Fibroblast of upper back skin (primary cell): ENCODE results near the gene IRAK2.
A peak's percentile ranks its signal among the peaks of the same experiment; 100 is the strongest.
"Not testable (repeated sequence)": the region's sequence is repeated elsewhere in the genome, so short reads cannot be mapped to it uniquely, and the experiment has no call there.

Experiments used
- DNase-seq: peaks from one replicate; pipeline ENCODE4 v3.0.0-alpha.2; 2013

Gene IRAK2, protein sequence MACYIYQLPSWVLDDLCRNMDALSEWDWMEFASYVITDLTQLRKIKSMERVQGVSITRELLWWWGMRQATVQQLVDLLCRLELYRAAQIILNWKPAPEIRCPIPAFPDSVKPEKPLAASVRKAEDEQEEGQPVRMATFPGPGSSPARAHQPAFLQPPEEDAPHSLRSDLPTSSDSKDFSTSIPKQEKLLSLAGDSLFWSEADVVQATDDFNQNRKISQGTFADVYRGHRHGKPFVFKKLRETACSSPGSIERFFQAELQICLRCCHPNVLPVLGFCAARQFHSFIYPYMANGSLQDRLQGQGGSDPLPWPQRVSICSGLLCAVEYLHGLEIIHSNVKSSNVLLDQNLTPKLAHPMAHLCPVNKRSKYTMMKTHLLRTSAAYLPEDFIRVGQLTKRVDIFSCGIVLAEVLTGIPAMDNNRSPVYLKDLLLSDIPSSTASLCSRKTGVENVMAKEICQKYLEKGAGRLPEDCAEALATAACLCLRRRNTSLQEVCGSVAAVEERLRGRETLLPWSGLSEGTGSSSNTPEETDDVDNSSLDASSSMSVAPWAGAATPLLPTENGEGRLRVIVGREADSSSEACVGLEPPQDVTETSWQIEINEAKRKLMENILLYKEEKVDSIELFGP

DNA sequence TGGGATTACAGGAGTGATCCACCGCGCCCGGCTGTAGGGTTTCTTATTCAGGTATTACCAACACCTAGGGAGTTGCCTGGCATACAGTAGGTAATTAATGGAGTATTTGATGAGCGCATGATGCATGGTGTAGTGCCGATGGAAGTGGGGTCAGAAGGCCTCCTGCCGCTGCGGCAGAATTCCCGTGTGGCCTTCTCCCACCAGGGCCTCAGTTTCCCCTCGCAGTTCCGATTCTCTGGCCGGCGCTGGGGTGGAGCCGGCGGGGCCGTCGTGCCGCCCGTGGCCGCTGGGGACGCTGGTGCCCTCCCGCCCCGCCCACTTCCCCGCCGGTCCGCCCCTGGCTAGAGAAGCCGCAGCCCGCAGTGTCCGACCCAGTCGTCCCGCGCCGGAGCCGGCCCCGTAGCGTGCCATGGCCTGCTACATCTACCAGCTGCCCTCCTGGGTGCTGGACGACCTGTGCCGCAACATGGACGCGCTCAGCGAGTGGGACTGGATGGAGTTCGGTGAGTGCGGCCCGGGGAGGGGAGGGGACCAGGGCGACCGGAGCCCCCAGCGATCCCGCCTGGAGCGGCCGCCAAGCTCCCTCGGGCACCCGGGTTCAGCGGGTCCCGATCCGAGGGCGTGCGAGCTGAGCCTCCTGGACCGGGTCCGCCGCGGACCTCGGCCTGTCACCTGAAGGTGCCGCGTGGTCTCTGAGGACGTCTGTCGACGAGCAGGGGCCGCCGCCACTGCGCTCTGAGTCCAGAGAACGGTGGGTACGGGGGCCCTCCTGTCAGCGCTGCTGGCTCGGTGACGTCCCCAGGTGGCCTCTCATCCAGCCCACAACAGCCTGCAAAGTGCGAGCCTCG lies at the start of gene IRAK2:
Gene IRAK2, plus strand, starts transcription at position 374 of the 848 bp plus-strand sequence. Its CDS starts 36 bp downstream, at position 410.
- DNase-seq = peak; percentile 46

DNA sequence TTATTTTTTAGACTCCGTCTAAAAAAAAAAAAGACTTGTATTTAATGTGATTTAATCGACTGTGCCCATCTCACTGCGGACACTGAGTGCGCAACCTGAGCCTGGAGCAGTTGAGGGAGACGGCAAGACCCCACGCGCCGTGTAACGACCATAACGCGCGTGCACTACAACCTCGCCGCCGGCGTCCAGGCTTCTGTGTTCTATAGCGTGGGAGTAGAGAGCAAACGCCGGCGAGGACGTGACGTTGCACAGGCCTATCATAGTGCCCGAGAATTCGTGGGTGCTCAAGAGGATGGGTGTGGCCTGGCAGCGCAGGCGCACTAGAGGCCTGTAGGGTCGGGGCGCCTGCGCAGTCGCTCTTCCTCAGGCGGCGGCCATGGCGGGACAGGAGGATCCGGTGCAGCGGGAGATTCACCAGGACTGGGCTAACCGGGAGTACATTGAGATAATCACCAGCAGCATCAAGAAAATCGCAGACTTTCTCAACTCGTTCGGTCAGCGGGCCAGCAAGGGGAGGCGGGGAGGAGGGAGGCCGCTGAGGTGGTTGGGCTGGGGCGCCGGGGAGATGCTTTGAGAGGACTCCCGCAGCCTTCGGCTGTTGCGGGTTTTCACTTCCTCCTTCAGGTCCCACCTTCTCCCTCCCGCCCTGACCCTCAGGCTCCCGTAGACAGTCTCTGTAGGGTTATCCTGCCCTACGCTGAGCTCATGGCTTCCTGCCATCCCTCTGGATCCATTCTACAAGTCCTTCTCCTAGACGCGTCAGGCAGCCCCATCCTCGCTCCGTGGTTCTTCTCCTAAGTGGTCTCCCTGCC lies 49.2 kb upstream of the IRAK2 start, which contains the start of gene BRK1:
Gene BRK1, plus strand, starts transcription at position 350 of the 812 bp plus-strand sequence. Its CDS starts 27 bp downstream, at position 377.
- DNase-seq = peak; percentile 97

DNA sequence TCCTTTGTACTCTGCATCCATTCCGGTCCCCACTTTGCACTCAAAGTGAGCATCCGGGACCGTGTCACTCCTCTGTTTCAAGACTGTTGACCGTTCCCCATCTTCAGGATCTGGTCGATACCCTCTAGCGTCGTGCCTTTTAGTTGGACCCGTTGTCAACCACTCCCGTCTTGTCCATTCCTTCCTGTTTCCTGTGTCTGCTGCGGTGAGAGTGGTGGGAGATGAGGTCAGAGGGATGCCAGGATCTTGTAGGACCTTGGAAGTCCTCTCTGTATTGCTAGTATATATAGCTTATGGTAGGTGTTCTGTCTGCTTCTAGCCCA lies 48.6 kb upstream of the IRAK2 start:
- peak; percentile 31 for DNase-seq

DNA sequence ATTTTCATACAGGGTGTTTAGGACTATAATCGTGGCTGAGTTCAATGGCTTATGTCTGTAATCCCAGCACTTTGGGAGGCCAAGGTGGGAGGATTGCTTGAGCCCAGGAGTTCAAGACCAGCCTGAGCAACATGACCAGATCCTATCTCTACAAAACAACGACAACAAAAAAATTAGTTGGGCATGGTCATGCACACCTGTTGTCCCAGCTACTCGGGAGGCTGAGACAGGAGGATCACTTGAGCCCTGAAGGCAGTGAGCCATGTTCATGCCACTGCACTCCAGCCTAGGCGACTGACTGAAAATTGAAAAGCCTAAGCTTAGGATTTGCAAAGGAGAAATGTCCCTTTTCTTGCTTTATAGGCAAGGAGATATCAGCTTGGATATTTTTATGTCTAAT lies 47.8 kb upstream of the IRAK2 start:
- no peak for DNase-seq

DNA sequence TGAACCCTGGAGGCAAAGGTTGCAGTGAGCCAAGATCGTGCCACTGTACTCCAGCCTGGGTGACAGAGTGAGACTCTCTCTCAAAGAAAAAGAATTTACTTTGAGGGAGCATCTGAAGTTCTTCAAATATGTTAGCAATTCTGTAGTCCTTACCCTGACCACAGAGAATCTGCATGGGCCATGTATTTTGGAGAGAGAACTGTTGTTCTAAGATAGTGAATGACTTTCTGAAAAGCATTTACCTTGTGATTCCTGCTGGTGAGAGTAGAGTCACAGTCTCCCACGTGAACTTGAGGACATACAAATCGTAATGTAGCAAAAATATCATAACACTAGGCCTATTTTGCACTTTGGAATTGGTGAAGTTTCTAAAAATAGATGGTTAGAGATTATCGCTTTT lies 45.3 kb upstream of the IRAK2 start:
- no peak for DNase-seq

DNA sequence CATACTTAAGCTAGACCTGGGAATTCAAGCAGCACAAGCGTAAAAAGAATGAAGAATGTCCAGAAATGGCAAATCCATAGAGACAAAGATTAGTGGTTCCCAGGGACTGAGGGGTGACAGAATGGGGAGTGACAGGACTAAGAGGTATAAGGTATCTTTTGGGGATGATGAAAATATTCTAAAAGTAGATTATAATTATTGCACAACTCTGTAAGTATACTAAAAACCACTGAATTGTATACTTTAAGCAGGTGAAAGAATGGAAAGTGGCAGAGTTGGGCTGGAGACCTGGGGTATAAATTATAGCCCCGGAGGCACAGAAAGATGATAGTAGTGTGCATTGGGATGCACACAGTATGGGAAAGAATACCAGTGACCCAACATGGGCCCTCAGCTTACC lies 43.7 kb upstream of the IRAK2 start:
- DNase-seq = no peak

DNA sequence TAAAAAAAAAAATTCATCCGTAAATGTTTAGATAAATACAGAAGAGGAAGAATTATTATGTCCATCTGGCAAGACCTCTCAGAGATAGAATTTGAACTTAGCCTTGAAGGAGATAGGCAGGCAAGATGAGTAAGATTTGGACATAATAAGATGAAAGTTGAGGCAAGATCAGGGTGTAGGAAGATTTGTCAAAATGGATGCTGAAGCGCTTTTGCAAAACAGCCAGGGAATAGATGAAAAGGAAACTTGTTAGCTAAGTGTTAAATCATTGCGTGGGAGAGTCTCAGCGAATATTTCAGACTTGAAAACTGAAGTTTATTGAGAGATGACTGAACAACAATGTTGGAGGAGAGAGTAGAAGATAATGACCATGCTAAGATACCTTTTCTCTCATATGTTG lies 42.0 kb upstream of the IRAK2 start:
- DNase-seq = no peak

DNA sequence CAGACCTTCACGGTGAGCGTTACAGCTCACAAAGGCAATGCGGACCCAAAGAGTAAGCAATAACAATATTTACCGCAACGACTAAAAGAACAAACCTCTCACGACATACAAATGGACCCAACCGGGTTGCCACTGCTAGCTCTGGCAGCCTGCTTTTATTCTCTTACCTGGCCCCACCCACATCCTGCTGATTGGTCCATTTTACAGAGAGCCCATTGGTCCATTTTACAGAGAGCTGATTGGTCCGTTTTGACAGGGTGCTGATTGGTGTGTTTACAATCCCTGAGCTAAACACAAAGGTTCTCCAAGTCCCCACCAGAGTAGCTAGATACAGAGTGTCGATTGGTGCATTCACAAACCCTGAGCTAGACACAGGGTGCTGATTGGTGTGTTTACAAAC lies 28.8 kb upstream of the IRAK2 start:
- DNase-seq = not testable (repeated sequence)

DNA sequence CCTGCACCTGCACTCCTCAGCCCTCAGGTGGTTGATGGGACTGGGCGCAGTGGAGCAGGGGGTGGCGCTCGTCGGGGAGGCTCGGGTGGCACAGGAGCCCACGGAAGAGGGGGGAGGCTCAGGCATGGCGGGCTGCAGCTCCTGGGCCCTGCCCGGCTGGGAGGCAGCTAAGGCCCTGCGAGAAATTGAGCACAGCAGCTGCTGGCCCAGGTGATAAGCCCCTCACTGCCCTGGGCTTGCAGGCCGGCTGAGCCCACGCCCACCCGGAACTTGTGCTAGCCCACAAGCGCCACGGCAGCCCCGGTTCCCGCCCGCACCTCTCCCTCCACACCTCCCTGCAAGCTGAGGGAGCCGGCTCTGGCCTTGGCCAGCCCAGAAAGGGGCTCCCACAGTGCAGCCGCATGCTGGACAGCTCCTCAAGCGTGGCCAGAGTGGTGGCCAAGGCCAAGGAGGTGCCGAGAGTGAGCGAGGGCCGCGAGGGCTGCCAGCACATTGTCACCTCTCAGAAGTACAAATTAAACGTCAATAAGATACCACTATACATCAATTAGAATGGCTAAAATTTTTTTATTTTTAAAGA lies 28.2 kb upstream of the IRAK2 start:
- no peak for DNase-seq

DNA sequence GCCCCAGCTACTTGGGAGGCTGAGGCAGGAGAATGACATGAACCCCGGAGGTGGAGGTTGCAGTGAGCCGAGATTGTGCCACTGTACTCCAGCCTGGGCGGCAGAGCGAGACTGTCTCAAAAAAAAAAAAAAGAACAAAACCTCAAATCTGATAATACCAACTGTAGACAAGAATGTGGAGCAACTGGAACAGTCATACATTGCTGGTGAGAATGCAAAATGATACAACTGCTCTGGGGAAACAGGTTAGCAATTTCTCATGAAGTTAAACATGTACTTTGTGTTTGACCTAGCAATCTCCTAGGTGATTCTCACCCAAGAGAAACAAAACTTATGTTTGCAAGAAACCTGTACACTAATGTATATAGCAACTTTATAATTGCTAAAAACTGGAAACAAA lies 27.5 kb upstream of the IRAK2 start:
- DNase-seq = no peak

DNA sequence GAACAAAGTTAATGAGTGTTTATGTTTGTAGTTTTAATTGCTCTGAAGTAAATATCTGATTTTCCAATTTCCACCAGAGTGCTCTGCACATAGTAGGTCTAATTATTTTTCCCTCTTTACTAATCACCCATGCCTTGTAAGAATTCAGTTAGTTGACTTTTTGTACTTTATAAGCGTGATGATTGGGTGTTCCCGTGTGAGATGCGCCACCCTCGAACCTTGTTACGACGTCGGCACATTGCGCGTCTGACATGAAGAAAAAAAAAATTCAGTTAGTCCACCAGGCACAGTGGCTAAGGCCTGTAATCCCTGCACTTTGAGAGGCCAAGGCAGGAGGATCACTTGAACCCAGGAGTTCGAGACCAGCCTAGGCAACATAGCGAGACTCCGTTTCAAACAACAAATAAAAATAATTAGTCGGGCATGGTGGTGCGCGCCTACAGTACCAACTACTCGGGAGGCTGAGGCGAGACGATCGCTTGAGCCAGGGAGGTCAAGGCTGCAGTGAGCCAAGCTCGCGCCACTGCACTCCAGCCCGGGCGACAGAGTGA lies 23.6 kb upstream of the IRAK2 start:
- no peak for DNase-seq

DNA sequence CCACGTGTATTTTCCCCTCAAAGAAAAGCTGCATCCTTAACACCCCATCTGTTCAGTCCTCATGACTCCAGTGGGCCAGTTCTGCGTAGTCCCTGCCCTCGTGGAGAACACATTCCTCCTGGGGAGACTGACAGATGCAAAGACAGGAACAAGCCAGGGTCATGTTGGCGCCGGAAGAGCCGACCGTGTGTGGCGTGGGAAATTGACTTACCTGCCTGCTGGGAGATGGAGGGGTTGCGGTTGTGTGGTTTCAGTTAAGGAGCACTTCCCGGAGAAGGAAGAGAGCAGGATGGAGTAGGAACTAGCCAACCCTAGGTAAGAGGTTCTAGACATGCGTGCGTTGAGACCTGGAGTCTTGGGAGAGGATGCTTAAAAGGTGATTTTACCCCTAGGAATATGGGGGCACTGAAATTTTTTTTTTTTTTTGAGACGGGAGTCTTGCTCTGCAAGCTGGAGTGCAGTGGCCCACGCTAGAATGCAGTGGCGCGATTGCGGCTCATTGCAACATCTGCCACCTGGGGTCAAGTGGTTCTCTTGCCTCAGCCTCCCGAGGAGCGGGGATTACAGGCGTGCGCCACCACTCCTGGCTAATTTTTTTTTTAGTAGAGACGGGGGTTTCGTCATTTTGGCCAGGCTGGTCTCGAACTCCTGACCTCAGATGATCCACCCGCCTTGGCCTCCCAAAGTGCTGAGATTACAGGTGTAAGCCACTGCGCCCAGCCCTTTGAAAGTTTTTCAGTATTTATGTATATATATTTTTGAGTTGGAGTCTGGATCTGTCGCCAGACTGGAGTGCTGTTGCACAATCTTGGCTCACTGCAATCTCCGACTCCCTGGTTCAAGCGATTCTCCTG lies 21.8 kb upstream of the IRAK2 start:
- no peak for DNase-seq

DNA sequence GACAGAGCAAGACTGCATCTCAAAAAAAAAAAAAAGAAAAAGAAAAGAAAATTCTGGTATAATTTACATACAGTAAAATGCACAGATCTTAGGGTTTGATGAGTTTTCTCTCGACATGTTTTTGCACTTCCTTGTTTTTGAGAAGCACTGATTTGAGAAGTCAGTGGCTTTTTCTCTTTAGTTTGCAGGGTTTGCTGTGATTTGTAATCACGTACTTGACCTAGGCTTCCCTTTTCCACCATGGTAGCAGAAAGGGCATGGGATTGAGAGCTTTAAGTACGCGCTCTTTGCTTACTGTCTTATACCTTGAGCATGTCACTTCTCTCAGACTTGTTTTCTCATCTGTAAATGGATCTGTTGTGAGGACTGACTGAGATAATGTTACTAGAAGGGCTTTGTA lies 19.0 kb upstream of the IRAK2 start:
- DNase-seq = no peak

DNA sequence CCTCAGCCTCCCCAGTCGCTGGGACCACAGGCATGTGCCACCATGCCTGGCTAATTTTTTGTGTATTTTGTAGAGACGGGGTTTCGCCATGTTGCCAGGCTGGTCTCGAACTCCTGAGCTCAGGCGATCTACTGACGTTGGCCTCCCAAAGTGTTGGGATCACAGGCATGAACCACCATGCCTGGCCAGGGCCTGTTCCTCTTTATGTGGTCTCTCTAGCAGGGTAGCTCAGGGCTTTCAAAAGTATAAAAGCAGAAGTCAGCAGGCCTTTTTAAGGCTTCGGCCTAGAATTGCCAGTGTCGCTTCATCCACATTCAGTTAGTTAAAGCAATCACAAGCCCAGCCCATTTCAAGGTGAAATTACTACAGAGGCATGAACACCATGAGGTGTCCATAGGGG lies 15.5 kb upstream of the IRAK2 start:
- DNase-seq = no peak

DNA sequence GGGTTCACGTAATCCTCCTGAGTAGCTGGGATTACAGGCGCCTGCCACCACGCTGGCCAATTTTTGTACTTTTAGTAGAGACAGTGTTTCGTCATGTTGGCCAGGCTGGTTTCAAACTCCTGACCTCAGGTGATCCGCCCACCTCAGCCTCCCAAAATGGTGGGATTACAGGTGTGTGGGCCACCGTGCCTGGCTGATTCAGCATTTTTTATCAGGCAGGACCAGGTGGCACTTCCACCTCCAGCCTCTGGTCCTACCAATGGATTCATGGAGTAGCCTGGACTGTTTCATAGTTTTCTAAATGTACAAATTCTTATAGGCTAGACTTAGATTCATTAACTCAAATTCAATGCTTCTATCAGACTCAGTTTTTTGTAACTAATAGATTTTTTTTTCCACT lies 13.7 kb upstream of the IRAK2 start:
- DNase-seq = no peak

DNA sequence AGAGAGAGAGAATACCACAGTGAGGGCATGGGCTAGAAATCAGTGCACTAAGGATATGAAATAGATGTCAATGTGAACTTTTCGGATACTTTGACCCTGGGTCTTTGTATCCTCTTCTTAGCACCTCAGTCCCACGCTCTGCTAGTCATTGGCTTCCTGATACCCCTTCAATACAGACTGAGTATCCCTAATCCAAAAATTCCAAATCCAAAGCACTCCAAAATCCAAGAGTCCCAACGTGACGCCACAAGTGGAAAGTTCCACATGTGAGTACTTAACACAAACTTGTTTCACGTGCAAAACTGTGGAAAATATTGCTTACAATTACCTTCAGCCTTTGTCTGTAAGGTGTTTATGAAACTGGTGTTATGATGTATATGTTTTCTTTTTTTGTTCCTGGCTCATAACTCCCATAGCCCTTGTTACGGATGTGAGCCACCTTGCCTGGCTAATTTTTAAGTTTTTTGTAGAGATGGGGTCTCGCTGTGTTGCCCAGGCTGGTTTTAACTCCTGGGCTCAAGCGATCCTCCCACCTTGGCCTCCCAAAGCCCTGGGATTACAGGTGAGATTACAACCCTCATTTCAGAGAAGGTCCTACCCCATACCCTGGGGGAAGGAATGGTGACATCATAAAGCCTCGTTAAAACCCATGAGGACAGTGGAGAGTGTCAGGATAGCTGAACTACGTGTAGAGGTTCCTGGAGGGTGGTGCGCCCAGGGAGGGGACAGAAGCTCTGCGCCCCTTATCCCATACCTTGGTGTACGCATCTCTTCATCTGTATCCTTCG lies 10.2 kb upstream of the IRAK2 start:
- no peak for DNase-seq

DNA sequence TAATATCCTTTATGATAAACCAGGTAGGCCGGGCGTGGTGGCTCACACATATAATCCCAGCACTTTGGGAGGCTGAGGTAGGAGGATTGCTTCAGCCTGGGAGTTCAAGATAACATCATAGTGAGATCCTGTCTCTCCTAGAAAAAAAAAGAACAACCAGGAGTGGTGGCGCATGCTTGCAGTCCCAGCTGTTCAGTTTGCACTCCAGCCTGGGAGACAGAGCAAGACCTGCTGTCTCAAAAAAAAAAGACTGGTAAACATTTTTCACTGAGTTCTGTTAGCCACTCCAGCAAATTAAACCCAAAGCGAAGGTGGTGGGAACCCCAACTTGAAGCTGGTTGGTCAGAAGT lies 9.6 kb upstream of the IRAK2 start:
- no peak for DNase-seq

DNA sequence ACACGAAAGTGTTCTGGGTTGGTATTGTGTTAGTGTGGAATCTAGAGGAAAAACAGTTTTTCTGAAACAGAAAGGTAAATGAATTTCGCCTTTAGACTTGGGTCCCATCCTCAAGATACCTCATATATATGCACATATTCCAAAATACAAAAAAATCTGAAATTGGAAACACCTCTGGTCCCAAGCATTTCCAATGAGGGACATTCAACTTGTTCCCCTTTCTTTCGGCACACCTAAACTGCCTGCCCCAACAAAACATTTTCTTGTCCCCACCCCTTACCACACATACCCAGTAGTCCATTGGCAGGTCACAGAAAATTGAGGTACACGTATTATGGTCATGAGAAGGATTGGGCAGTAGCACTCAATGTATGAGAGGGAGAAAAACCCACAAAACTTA lies 9.1 kb upstream of the IRAK2 start:
- DNase-seq = no peak

DNA sequence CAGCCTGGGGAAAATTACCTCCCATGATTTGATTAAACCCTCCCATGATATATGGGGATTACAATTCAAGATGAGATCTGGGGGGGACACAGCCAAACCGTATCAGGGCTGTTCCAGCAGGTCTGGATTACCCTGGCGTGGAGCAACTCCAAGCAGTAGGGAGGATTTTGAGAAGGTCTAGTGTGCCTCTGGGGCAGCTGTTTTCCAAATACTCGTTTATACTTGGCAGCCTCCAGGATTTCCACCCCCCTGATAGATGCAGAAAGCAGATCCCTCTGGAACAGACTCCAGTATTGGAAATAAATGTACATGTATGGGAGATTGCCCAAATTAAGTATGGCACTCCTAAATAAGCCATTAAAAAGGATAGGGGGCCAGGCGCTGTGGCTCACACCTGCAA lies 7.7 kb upstream of the IRAK2 start:
- no peak for DNase-seq

DNA sequence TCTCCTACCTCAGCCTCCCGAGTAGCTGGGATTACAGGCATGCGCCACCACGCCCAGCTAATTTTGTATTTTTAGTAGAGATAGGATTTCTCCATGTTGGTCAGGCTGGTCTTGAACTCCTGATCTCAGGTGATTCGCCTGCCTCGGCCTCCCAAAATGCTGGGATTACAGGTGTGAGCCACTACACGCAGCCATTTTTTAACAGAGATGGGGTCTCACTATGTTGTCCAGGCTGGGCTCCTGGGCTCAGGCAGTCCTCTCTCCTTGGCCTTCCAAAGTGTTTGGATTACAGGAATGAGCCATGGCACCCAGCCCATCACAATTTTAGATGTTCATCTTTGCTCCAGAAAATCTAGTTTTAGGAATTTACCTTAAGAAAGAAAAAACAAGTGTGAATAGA lies 6.2 kb upstream of the IRAK2 start:
- not testable (repeated sequence) for DNase-seq
